Neural progenitor cell (in vitro differentiated cells): ENCODE measurements around the gene STBD1.

Experiments used
- CTCF ChIP-seq: fragments of 200-600 bp; sonication (generic); IDR thresholded peaks from 2 replicates; pipeline ENCODE4 v1.5.1; 2017; ENCODE audit warnings: antibody characterized with exemption, mild to moderate bottlenecking
- EZH2 ChIP-seq: fragments of 200-600 bp; sonication (generic); IDR thresholded peaks from 2 replicates; pipeline ENCODE4 v1.6.1; 2017; ENCODE audit warnings: antibody characterized with exemption, mild to moderate bottlenecking, moderate library complexity
- EZH2phosphoT487 ChIP-seq: fragments of 200-600 bp; sonication (generic); IDR thresholded peaks from 2 replicates; pipeline ENCODE4 v1.6.1; 2017; ENCODE audit warnings: antibody characterized with exemption

GRCh38 chr4:76307660-76308014, 1.1 kb downstream of the STBD1 start:
- TF ChIP-seq CTCF (no peak), EZH2 (no peak), EZH2phosphoT487 (no peak)
